Thoracic aorta (tissue), 2 donors: ENCODE measurements around the gene ZNF232. TPM values are rescaled to one million over a fixed set of nuclear protein-coding genes. Genes with fewer than 3 reads are reported as not detected.
"Not testable (repeated sequence)": the region's sequence is repeated elsewhere in the genome, so short reads cannot be mapped to it uniquely, and the experiment has no call there.

Experiments
- ATAC-seq: fragments of 150-250 bp; one replicate; pipeline ENCODE4 v1.8.0; 2017; ENCODE audit warnings: low read depth; ENCODE audit not compliant: insufficient number of reproducible peaks, low FRiP score
- DNase-seq: peaks from one replicate; pipeline ENCODE4 v3.0.0-alpha.2; 2020; ENCODE audit warnings: low spot score
- H3K27ac ChIP-seq, 2 donors: fragments of 200-600 bp; sonication (generic); 1 replicate in 1 of 2; 2 replicates in 1 of 2; pipeline ENCODE4 v1.5.1; 2016; ENCODE audit warnings: mild to moderate bottlenecking in 2 of 2, moderate library complexity in 2 of 2
- H3K27me3 ChIP-seq: fragments of 200-600 bp; sonication (generic); replicated peaks from 2 replicates; pipeline ENCODE4 v1.6.0; 2016; ENCODE audit warnings: mild to moderate bottlenecking; ENCODE audit not compliant: insufficient read depth
- H3K36me3 ChIP-seq: fragments of 200-600 bp; sonication (generic); one replicate; pipeline ENCODE4 v1.5.1; 2016
- H3K4me1 ChIP-seq, 2 donors: fragments of 200-600 bp; sonication (generic); 1 replicate in 1 of 2; 2 replicates in 1 of 2; pipeline versions ENCODE4 v1.5.1 to v1.6.0; 2016; ENCODE audit warnings: low read depth in 2 of 2, mild to moderate bottlenecking in 1 of 2; ENCODE audit not compliant: control insufficient read depth in 1 of 2
- H3K4me3 ChIP-seq: fragments of 200-600 bp; sonication (generic); 2 replicates; pipeline ENCODE4 v1.5.1; 2016; ENCODE audit warnings: mild to moderate bottlenecking
- H3K9me3 ChIP-seq: fragments of 200-600 bp; sonication (generic); 2 replicates; pipeline ENCODE4 v1.5.1; 2016
- total RNA-seq, 2 donors: library from RNA; depleted of rRNA; stranded (reverse); fragments of >200 nt; gene quantifications; one replicate each; pipeline versions ENCODE4 v1.1.0 to v1.2.3, GENCODE V29; 2016
- TF ChIP-seq, protein P1 (sequence below): fragments of 200-600 bp; sonication (generic); IDR thresholded peaks from one replicate; pipeline ENCODE4 v1.5.1; 2019; ENCODE audit warnings: antibody characterized with exemption

ZNF232 gene
- 1 to 10 TPM; 6.7 to 7.2 TPM for total RNA-seq

DNA sequence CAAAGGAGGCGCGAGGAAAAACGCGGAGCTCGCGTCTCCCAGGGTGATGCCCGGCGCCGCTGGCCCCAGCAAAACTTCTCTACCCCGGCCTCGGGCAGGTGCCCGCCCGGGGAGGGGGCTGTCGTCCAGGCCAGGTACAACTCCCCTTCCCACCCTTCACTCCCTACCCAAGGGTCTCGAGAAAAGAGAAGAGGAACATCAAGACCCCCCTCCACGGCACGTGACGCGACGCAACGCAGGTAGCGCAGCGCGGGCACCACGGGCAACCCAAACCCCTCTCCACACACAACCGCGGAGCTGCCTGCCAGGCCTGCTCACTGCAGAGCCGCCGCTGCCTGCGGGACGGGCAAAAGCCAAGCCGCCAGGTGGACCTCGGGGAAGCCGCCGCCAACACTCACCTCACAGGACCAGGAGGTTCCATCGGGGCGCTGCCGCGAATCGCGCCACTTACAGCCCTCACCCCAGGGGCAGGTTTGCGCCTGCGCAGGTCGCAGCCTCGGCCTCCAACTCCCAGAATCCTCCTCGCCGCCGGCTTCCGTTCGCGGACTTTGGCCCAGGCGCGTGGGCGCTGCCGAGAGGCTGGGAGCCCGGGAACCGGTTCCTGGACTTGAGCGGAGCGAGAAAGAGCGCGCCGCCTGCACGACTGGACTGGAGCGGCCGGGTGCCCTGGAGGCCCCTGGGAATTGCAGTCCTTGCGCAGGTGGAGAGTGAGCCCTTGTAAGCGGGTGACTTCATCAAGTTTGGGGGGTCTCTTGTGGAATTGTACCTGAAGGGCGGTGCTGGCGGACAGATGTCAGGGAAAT lies at the start of gene ZNF232:
Gene ZNF232, minus strand, starts transcription at position 477 of the 803 bp plus-strand sequence. Its CDS starts 56 bp downstream, at position 421.
- TF ChIP-seq, protein P1, sequence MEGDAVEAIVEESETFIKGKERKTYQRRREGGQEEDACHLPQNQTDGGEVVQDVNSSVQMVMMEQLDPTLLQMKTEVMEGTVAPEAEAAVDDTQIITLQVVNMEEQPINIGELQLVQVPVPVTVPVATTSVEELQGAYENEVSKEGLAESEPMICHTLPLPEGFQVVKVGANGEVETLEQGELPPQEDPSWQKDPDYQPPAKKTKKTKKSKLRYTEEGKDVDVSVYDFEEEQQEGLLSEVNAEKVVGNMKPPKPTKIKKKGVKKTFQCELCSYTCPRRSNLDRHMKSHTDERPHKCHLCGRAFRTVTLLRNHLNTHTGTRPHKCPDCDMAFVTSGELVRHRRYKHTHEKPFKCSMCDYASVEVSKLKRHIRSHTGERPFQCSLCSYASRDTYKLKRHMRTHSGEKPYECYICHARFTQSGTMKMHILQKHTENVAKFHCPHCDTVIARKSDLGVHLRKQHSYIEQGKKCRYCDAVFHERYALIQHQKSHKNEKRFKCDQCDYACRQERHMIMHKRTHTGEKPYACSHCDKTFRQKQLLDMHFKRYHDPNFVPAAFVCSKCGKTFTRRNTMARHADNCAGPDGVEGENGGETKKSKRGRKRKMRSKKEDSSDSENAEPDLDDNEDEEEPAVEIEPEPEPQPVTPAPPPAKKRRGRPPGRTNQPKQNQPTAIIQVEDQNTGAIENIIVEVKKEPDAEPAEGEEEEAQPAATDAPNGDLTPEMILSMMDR: no peak
- peak; percentile 53 for ATAC-seq
- no peaks in the 10 kb centered on the region for H3K9me3 ChIP-seq
- DNase-seq: peak; percentile 54
- H3K4me1 ChIP-seq: peaks cover 12% of the 10 kb centered on the region in 2 donors
- peaks cover 18% of the 10 kb centered on the region for H3K36me3 ChIP-seq
- H3K27me3 ChIP-seq: no peaks in the 10 kb centered on the region
- H3K27ac ChIP-seq: peak within 1 kb of the TSS; percentile 39 to 62
- H3K4me3 ChIP-seq: peak within 1 kb of the TSS; percentile 92

DNA sequence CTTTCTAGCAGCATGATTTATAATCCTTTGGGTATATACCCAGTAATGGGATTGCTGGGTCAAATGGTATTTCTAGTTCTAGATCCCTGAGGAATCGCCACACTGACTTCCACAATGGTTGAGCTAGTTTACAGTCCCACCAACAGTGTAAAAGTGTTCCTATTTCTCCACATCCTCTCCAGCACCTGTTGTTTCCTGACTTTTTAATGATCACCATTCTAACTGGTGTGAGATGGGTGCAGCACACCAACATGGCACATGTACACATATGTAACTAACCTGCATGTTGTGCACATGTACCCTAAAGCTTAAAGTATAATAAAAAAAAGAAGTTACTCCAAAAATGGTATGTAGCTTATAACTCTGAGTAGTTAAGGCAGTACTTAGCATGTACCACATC lies 49.0 kb upstream of the ZNF232 start:
- H3K27ac ChIP-seq, DNase-seq, H3K36me3 ChIP-seq, ATAC-seq, H3K4me1 ChIP-seq, H3K27me3 ChIP-seq, H3K4me3 ChIP-seq, H3K9me3 ChIP-seq: not testable (repeated sequence)

DNA sequence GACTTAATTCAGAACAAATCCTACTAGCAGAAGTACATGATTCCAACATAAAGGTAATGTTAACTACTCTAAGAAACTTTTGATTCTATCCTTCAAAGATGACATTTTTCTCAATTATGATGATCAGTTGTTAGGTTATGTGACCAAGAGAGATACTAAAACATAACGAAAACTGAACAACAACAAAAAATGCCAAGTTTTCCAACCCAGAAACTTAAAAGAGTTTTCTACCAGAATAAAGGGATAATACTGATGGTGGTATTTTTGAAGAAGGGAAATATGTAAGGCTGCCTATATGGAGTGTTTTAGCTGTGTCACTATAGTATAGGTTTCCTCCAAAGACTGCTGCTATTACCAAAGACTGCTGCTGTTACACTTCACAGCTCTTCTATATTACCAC lies 34.4 kb upstream of the ZNF232 start:
- H3K27ac ChIP-seq, H3K36me3 ChIP-seq, H3K4me1 ChIP-seq, H3K4me3 ChIP-seq, DNase-seq, H3K27me3 ChIP-seq, ATAC-seq, H3K9me3 ChIP-seq: not testable (repeated sequence)

DNA sequence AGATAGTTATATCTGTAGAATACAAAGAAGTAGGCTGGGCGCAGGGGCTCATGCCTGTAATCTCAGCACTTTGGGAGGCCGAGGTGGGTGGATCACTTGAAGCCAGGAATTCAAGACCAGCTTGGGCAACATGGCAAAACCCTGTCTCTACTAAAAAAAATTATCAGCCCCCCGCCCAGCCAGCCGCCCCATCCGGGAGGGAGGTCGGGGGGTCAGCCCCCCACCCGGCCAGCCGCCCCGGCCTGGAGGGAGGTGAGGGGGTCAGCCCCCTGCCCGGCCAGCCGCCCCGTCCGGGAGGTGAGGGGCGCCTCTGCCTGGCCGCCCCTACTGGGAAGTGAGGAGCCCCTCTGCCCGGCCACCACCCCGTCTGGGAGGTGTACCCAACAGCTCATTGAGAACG lies 31.2 kb upstream of the ZNF232 start:
- ATAC-seq, H3K27ac ChIP-seq, H3K27me3 ChIP-seq, H3K36me3 ChIP-seq, H3K4me3 ChIP-seq, H3K9me3 ChIP-seq, DNase-seq, H3K4me1 ChIP-seq: not testable (repeated sequence)

DNA sequence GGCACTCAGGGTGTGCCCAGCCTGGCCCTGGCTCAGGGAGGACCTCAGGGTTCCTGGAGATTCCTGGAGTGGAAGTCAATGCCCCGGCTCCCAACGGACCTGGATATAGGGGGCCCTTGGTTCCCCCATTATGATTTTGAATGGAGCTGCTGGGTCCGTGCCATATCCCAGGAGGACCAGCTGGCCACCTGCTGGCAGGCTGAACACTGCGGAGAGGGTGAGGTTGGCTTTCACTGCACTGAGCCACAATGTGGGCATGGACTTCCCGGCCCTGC lies 27.7 kb upstream of the ZNF232 start:
- TF ChIP-seq, protein P1: no peak
- no peaks in the 10 kb centered on the region for H3K9me3 ChIP-seq
- no peak for DNase-seq
- H3K4me3 ChIP-seq: no peak overlapping the region
- ATAC-seq: no peak
- no peaks in the 10 kb centered on the region for H3K4me1 ChIP-seq
- H3K27me3 ChIP-seq: no peaks in the 10 kb centered on the region
- no peaks in the 10 kb centered on the region for H3K36me3 ChIP-seq
- no peak overlapping the region for H3K27ac ChIP-seq

DNA sequence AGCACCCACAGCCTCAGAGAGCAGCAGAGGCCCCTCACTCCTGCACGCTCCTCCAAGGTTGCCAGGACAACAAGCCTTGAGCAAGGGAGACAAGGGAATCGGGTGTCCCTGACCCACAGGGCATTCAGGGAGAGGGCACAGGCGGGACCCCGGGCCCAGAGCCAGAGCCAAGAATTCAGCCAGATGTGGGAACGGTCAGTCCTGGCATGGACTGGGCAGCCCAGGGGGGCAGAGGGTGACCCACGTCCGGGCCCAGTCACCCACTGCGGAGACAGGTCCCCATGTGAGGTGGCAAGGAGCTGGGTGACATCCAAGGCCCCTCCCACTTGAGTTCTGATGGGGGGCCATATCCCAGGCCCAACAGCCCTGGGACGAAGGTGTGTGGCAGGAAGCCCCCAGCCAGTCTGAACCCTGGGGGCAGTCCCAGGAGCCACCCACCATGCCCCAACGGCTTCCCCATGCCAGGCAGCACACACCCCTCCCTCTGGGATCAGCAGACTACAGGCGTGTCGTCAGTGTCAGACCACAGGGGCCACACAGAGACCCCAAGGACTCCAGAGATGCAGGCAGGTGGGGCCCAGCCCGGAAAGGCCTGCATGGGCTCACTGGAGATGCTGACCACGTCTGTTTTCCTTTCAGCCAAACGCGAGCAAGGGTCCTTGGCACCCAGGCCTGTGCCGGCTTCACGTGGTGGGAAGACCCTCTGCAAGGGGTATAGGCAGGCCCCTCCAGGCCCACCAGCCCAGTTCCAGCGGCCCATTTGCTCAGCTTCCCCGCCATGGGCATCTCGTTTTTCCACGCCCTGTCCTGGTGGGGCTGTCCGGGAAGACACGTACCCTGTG lies 27.2 kb upstream of the ZNF232 start:
- ATAC-seq (no peak), DNase-seq (no peak)
- TF ChIP-seq, protein P1: no peak
- Histone ChIP-seq H3K27me3 (no peaks in the 10 kb centered on the region), H3K4me1 (no peaks in the 10 kb centered on the region), H3K27ac (no peak overlapping the region), H3K4me3 (no peak overlapping the region), H3K9me3 (no peaks in the 10 kb centered on the region), H3K36me3 (no peaks in the 10 kb centered on the region)

DNA sequence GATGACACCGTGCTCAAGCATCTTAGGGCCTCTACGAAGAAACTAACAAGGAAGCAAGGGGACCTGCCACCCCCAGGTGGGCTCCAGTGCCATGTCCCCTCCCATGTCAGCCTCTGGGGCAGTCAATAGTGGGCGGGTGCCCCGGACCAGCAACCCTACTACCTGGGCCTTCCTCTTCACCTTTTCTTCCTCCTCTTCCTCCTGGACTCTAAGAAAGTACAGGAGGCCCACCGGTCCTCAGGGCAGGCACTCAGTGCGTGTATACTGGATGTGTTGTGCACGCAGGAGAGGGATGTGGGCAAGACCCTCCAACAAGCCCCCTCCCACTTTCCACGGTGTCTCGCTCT lies 26.5 kb upstream of the ZNF232 start:
- not testable (repeated sequence) for ATAC-seq

DNA sequence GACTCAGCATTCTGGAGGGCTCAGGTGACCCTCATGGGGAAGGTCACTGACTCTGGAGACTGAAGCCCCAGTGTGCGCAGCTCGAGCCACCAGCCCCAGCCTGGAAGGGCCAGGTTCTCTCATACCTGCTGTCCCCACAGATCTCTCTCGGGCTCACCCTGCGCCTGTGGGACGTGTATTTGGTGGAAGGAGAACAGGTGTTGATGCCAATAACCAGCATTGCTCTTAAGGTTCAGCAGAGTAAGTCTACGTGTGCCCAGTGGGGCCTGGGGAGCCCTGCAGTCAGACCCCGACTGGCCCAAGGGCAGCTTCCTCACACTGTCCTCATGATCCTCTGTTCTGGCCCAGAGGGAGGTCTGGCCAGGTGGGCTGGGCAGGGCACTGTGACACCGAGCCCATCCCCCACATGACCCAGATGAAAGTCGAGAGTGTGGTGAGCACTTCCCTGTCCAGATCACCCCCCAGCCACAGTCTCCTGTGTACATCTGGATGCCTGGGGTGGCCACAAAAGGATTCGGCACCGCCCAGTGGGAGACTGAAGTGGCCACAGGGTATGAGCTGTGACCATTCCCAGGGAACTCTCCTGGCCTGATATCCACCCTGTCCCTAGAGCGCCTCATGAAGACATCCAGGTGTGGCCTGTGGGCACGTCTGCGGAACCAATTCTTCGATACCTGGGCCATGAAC lies 26.0 kb upstream of the ZNF232 start:
- H3K9me3 ChIP-seq, H3K36me3 ChIP-seq, ATAC-seq, H3K4me3 ChIP-seq, H3K27me3 ChIP-seq, H3K27ac ChIP-seq, DNase-seq, H3K4me1 ChIP-seq: not testable (repeated sequence)

More for the DNA sequence above, 26.5 kb upstream of the ZNF232 start:
- not testable (repeated sequence) for H3K27me3 ChIP-seq, H3K4me3 ChIP-seq, DNase-seq, H3K9me3 ChIP-seq, H3K27ac ChIP-seq, H3K4me1 ChIP-seq, H3K36me3 ChIP-seq

DNA sequence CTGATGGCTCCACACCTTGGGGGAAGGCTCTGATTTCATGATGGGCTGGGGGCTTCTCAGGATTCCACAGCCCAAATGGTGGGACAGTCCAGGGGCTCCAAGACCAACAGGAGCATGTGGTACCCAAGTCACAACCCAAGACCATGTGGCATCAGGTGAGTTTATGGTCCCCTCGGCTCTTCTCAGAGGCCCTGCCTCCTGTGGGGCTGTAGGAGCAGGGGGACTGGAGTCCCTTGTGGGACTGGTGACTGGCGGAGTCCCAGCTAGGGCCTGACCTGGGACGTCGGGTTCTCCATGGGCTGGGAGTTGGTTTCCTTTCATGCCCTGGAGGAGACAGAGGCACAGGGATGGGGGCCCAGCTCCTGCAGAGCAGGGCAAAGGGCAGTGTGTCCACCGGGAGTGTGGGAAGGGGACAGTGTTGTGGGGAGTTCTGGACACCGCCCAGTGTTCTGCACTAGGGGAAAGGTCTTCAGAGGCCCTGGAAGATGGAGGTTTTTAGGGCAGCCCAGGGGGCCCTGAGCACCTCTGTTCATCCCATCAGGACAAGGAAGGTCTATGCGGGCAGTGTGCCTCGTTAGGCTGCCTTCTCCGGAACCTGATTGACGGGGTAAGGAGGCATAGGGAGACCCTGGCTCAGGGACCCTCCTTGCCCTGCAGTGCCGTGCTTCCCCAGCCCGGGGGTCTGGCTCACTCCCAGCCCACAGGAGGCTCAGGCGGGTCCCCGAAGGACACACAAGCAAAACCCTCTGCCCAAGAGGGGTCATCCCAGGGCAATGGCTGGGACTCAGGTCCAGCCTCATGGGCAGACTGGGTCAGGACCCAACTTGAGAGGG lies 25.1 kb upstream of the ZNF232 start:
- DNase-seq, ATAC-seq, H3K27me3 ChIP-seq, H3K9me3 ChIP-seq, H3K4me1 ChIP-seq, H3K36me3 ChIP-seq, H3K27ac ChIP-seq, H3K4me3 ChIP-seq: not testable (repeated sequence)
